GM12878 (cell line): ENCODE results near the gene ADGRV1.

Experiments used
- BCLAF1 ChIP-seq: fragments of 450-650 bp; IDR thresholded peaks from 2 replicates; pipeline ENCODE4 v1.6.1; 2017; ENCODE audit warnings: antibody characterized with exemption, mild to moderate bottlenecking, moderate library complexity
- BHLHE40 ChIP-seq, 2 experiments: fragments of 450-650 bp in 1 of 2; IDR thresholded peaks; 2 replicates each; pipeline ENCODE4 v1.6.1; 2011 to 2017; ENCODE audit warnings: low read depth in 2 of 2, borderline replicate concordance in 1 of 2, improper control_type of control experiment in 1 of 2, low read length in 1 of 2, mild to moderate bottlenecking in 1 of 2
- BRCA1 ChIP-seq: IDR thresholded peaks from 2 replicates; pipeline ENCODE4 v1.6.1; 2011; ENCODE audit warnings: low read depth, low read length, improper control_type of control experiment
- CTCF ChIP-seq, 3 experiments: IDR thresholded peaks in 2 of 3; conservative IDR thresholded peaks in 1 of 3; 2 replicates each; pipeline ENCODE4 v1.5.1; 2011; ENCODE audit warnings: low read depth in 3 of 3, low read length in 3 of 3, mild to moderate bottlenecking in 3 of 3, control low read depth in 2 of 3, moderate library complexity in 2 of 3, inconsistent platforms in 1 of 3, mixed read lengths in 1 of 3; ENCODE audit not compliant: control insufficient read depth in 2 of 3, insufficient read depth in 1 of 3; ENCODE audit errors: extremely low read depth in 1 of 3
- IRF3 ChIP-seq: fragments of 450-650 bp; IDR thresholded peaks from 2 replicates; pipeline ENCODE4 v1.6.1; 2014; ENCODE audit warnings: mild to moderate bottlenecking
- REST ChIP-seq: IDR thresholded peaks from 2 replicates; pipeline ENCODE4 v1.6.1; 2012; ENCODE audit warnings: mild to moderate bottlenecking, low read depth, low read length
- SP1 ChIP-seq: IDR thresholded peaks from one replicate; pipeline ENCODE4 v1.6.1; 2011; ENCODE audit warnings: low read depth, low read length
- ZSCAN29 ChIP-seq: fragments of 450-650 bp; IDR thresholded peaks from 2 replicates; pipeline ENCODE4 v1.6.1; 2017; ENCODE audit warnings: mild to moderate bottlenecking, moderate library complexity

GRCh38 chr5:90962481-90962880 is 403.9 kb downstream of the ADGRV1 start:
- TF ChIP-seq CTCF (IDR thresholded peaks at IDR 0.05 in 2 of 3, conservative IDR thresholded peaks at IDR 0.05 in 1 of 3; ENCODE audit: control insufficient read depth in 2 of 3, extremely low read depth in 1 of 3, insufficient read depth in 1 of 3, low read depth in 3 of 3, low read length in 3 of 3) (no peak), IRF3 (no peak), BCLAF1 (no peak), BHLHE40 (IDR thresholded peaks at IDR 0.05; ENCODE audit: borderline replicate concordance in 1 of 2, low read depth in 2 of 2, low read length in 1 of 2) (no peak), BRCA1 (no peak), SP1 (no peak), REST (no peak), ZSCAN29 (no peak)
